CD14-positive monocyte (primary cell): Measurements from ENCODE around the gene SUSD2. TPM values are rescaled to one million over a fixed set of nuclear protein-coding genes. Genes with fewer than 3 reads are reported as not detected.

Experiments
- DNase-seq, 3 donors: peaks; one replicate each; pipeline ENCODE4 v3.0.0-alpha.2; 2011 to 2022
- H2AFZ ChIP-seq: 2 replicates; pipeline ENCODE4 v1.6.0; 2012; ENCODE audit warnings: mild to moderate bottlenecking, low read depth, low read length, inconsistent platforms; ENCODE audit not compliant: insufficient read depth, poor library complexity, severe bottlenecking
- H3K27ac ChIP-seq, 2 donors: 1 replicate in 1 of 2; 2 replicates in 1 of 2; pipeline ENCODE4 v1.5.1; 2012 to 2013; ENCODE audit warnings: low read length in 2 of 2, control low read depth in 1 of 2, inconsistent platforms in 1 of 2, low read depth in 1 of 2, mild to moderate bottlenecking in 1 of 2
- H3K27me3 ChIP-seq, 2 donors: one replicate each; pipeline versions ENCODE4 v1.6.0 to v1.6.1; 2011 to 2013; ENCODE audit warnings: low read length in 2 of 2; ENCODE audit not compliant: control insufficient read depth in 2 of 2, insufficient read depth in 2 of 2
- H3K36me3 ChIP-seq, 2 donors: replicated peaks in 1 of 2; 1 replicate in 1 of 2; 2 replicates in 1 of 2; pipeline versions ENCODE4 v1.5.1 to v1.6.1; 2012 to 2013; ENCODE audit warnings: low read length in 2 of 2, control low read depth in 1 of 2, inconsistent platforms in 1 of 2, mild to moderate bottlenecking in 1 of 2; ENCODE audit not compliant: insufficient read depth in 2 of 2, control insufficient read depth in 1 of 2
- H3K4me1 ChIP-seq, 2 donors: 1 replicate in 1 of 2; 2 replicates in 1 of 2; pipeline versions ENCODE4 v1.5.1 to v1.6.1; 2012 to 2013; ENCODE audit warnings: low read length in 2 of 2, control low read depth in 1 of 2, inconsistent platforms in 1 of 2, mild to moderate bottlenecking in 1 of 2, moderate library complexity in 1 of 2; ENCODE audit not compliant: insufficient read depth in 2 of 2, control insufficient read depth in 1 of 2
- H3K4me2 ChIP-seq: replicated peaks from 2 replicates; pipeline ENCODE3; 2012; ENCODE audit warnings: low read length, moderate library complexity, mild to moderate bottlenecking; ENCODE audit not compliant: poor library complexity, severe bottlenecking; ENCODE audit errors: extremely low read depth
- H3K4me3 ChIP-seq, 3 experiments: fragments of 200-600 bp in 1 of 3; sonication (generic) in 1 of 3; replicated peaks in 1 of 3; 1 replicate in 2 of 3; 2 replicates in 1 of 3; pipeline ENCODE4 v1.5.1; 2011 to 2013; ENCODE audit warnings: low read length in 3 of 3, mild to moderate bottlenecking in 3 of 3, control low read depth in 2 of 3, low read depth in 2 of 3, inconsistent platforms in 1 of 3, moderate library complexity in 1 of 3
- H3K79me2 ChIP-seq: 2 replicates; pipeline ENCODE4 v1.6.0; 2012; ENCODE audit warnings: mild to moderate bottlenecking, control low read depth, inconsistent platforms, low read length, moderate library complexity; ENCODE audit not compliant: insufficient read depth
- H3K9ac ChIP-seq: 2 replicates; pipeline ENCODE4 v1.6.0; 2017; ENCODE audit warnings: low read length, mild to moderate bottlenecking; ENCODE audit not compliant: insufficient read depth, poor library complexity, severe bottlenecking
- H3K9me3 ChIP-seq, 2 donors: replicated peaks in 1 of 2; 1 replicate in 1 of 2; 2 replicates in 1 of 2; pipeline versions ENCODE4 v1.5.1 to v1.6.1; 2012 to 2013; ENCODE audit warnings: low read length in 2 of 2, control low read depth in 1 of 2; ENCODE audit not compliant: control insufficient read depth in 1 of 2, insufficient read depth in 1 of 2
- H4K20me1 ChIP-seq: 2 replicates; pipeline ENCODE4 v1.6.0; 2012; ENCODE audit warnings: mild to moderate bottlenecking, low read length, control low read depth, moderate library complexity; ENCODE audit not compliant: insufficient read depth
- H3K27ac Mint-ChIP-seq, 7 donors: one replicate each; pipeline ENCODE4 v1.8.0; 2020; ENCODE audit warnings: mild to moderate bottlenecking in 7 of 7, mixed read lengths in 7 of 7, moderate library complexity in 6 of 7, inconsistent platforms in 2 of 7
- H3K27me3 Mint-ChIP-seq, 3 donors: one replicate each; pipeline ENCODE4 v1.8.0; 2021 to 2022; ENCODE audit warnings: low read depth in 3 of 3, mild to moderate bottlenecking in 3 of 3, mixed read lengths in 3 of 3, moderate library complexity in 3 of 3, inconsistent platforms in 1 of 3
- H3K36me3 Mint-ChIP-seq, 2 donors: one replicate each; pipeline ENCODE4 v1.8.0; 2020; ENCODE audit warnings: mixed read lengths in 2 of 2, inconsistent platforms in 1 of 2, mild to moderate bottlenecking in 1 of 2
- H3K4me1 Mint-ChIP-seq: one replicate; pipeline ENCODE4 v1.8.0; 2020; ENCODE audit warnings: mild to moderate bottlenecking, mixed read lengths
- H3K4me3 Mint-ChIP-seq, 2 donors: one replicate each; pipeline ENCODE4 v1.8.0; 2020; ENCODE audit warnings: mild to moderate bottlenecking in 2 of 2, mixed read lengths in 2 of 2, moderate library complexity in 1 of 2
- H3K9me3 Mint-ChIP-seq, 7 donors: one replicate each; pipeline ENCODE4 v1.8.0; 2020 to 2022; ENCODE audit warnings: mixed read lengths in 7 of 7, mild to moderate bottlenecking in 6 of 7, moderate library complexity in 6 of 7, inconsistent platforms in 2 of 7
- WGBS: methylation state at CpG from one replicate; pipeline ENCODE4 v1.1.5; 2013; ENCODE audit warnings: missing lambda C conversion rate; ENCODE audit not compliant: insufficient coverage; 5-methylcytosine and 5-hydroxymethylcytosine counted together
- intact Hi-C, 2 donors: fragments of 100-400 bp; cut with micrococcal nuclease; formaldehyde crosslinking; loops; one replicate each; pipeline versions ENCODE4 v1.15.0 to v1.15.1; 2023
- polyA plus RNA-seq, 3 donors: library from polyadenylated mRNA; depleted of rRNA in 1 of 3; unstranded in 2 of 3; stranded (reverse) in 1 of 3; fragments of 300-500 nt in 2 of 3; fragments of >200 nt in 1 of 3; fragmentation: Illumina TruSeq in 2 of 3; gene quantifications; 1 replicate in 2 of 3; 2 replicates in 1 of 3; pipeline ENCODE4 v1.2.3, GENCODE V29; 2012 to 2021
- TF ChIP-seq, protein P1 (sequence below): fragments of 200-600 bp; IDR thresholded peaks from one replicate; pipeline ENCODE4 v1.8.0; 2022; ENCODE audit warnings: antibody characterized with exemption, mild to moderate bottlenecking

The SUSD2 gene
- polyA plus RNA-seq, 3 donors, result 0.56 TPM; not detected in 2

- H3K36me3 Mint-ChIP-seq, result peaks cover 29 to 57% of the 10 kb centered on the region in 2 donors
- TF ChIP-seq, protein P1, sequence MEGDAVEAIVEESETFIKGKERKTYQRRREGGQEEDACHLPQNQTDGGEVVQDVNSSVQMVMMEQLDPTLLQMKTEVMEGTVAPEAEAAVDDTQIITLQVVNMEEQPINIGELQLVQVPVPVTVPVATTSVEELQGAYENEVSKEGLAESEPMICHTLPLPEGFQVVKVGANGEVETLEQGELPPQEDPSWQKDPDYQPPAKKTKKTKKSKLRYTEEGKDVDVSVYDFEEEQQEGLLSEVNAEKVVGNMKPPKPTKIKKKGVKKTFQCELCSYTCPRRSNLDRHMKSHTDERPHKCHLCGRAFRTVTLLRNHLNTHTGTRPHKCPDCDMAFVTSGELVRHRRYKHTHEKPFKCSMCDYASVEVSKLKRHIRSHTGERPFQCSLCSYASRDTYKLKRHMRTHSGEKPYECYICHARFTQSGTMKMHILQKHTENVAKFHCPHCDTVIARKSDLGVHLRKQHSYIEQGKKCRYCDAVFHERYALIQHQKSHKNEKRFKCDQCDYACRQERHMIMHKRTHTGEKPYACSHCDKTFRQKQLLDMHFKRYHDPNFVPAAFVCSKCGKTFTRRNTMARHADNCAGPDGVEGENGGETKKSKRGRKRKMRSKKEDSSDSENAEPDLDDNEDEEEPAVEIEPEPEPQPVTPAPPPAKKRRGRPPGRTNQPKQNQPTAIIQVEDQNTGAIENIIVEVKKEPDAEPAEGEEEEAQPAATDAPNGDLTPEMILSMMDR, result no peak
- no peaks in the 10 kb centered on the region for H3K9me3 Mint-ChIP-seq
- H3K27ac Mint-ChIP-seq, result no peak overlapping the region
- H3K4me3 Mint-ChIP-seq, result no peak overlapping the region
- H3K4me2 ChIP-seq, result no peak overlapping the region
- no peak overlapping the region for H3K9ac ChIP-seq
- H3K4me1 ChIP-seq, result no peaks in the 10 kb centered on the region
- no peak for DNase-seq
- H4K20me1 ChIP-seq, result peaks cover 18% of the 10 kb centered on the region
- H3K79me2 ChIP-seq, result no peaks in the 10 kb centered on the region
- H3K27me3 ChIP-seq, result no peaks in the 10 kb centered on the region
- no peak overlapping the region for H2AFZ ChIP-seq
- no peaks in the 10 kb centered on the region for H3K4me1 Mint-ChIP-seq
- no peak overlapping the region for H3K4me3 ChIP-seq
- no peaks in the 10 kb centered on the region for H3K9me3 ChIP-seq
- intact Hi-C loops, result loop anchor here (5.0 to 10.0 kb wide), 3 partner anchors 50 to 220 kb away; partner anchors contain the start of gene GSTT2 (in 1 of the 2)
- WGBS, result 97% methylated on average over 4 of the region's 5 CpGs
- no peaks in the 10 kb centered on the region for H3K27me3 Mint-ChIP-seq
- H3K36me3 ChIP-seq, result peaks cover 56 to 61% of the 10 kb centered on the region in 2 donors
- no peak overlapping the region for H3K27ac ChIP-seq
Measured at GRCh38 chr22:24177045-24177444, 4.2 kb upstream of the SUSD2 start.

- no peaks in the 10 kb centered on the region for H3K79me2 ChIP-seq
- peaks cover 52 to 56% of the 10 kb centered on the region in 2 donors for H3K36me3 ChIP-seq
- Mint-ChIP-seq H3K4me1 (no peaks in the 10 kb centered on the region), H3K27me3 (no peaks in the 10 kb centered on the region), H3K9me3 (no peaks in the 10 kb centered on the region), H3K27ac (no peak overlapping the region), H3K36me3 (peaks cover 25 to 53% of the 10 kb centered on the region in 2 donors), H3K4me3 (no peak overlapping the region)
- no peaks in the 10 kb centered on the region for H3K9me3 ChIP-seq
- WGBS, result 94% methylated on average over 7 of the region's 10 CpGs
- H3K27ac ChIP-seq, result no peak overlapping the region
- no peak overlapping the region for H3K9ac ChIP-seq
- DNase-seq, result no peak
- H2AFZ ChIP-seq, result no peak overlapping the region
- H3K4me3 ChIP-seq, result no peak overlapping the region
- H3K27me3 ChIP-seq, result no peaks in the 10 kb centered on the region
- intact Hi-C loops, result loop anchor here (5.0 to 10.0 kb wide), 3 partner anchors 50 to 220 kb away; partner anchors contain the start of gene GSTT2 (in 1 of the 2)
- peaks cover 18% of the 10 kb centered on the region for H4K20me1 ChIP-seq
- TF ChIP-seq, protein P1, result no peak
- no peak overlapping the region for H3K4me2 ChIP-seq
- no peaks in the 10 kb centered on the region for H3K4me1 ChIP-seq
Measured at GRCh38 chr22:24177456-24177855, 3.8 kb upstream of the SUSD2 start.
